Measurements from ENCODE around the gene TRAF2. TPM values are rescaled to one million over a fixed set of nuclear protein-coding genes. Genes with fewer than 3 reads are reported as not detected.
A peak's percentile ranks its signal among the peaks of the same experiment; 100 is the strongest.

Gene TRAF2
- polyA plus RNA-seq, 2 of the 4 experiments (the other 2 are of a cell fraction) = 23.8 to 39.5 TPM

DNA sequence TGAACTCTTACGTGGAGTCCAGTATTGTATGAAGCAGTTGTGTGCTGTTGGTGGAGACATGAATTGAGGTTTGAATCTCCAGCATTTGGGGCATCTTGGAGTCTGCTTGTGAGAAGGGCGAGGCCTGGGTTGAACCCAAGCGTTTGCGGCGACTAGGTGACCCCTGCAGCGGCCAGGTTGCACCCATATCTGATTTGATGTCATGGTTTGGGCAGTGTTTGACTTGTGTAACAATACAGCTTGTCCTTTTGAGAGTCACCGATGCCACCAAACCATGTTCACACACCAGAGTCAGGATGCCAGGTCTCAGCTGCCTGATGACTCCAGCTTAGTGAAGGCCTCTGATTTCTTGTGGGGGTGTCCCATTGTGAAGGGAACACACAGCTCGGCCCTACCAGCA, 2.1 kb downstream of the TRAF2 start (continued):
- no peak for TF ChIP-seq JUN (IDR thresholded peaks at IDR 0.05)
- no peak for TF ChIP-seq CHD2 (IDR thresholded peaks at IDR 0.05; ENCODE audit: low read length, partially characterized antibody)
- TF ChIP-seq NFE2L2 (conservative IDR thresholded peaks at IDR 0.05; ENCODE audit: low read length) = no peak
- TF ChIP-seq, protein P1, sequence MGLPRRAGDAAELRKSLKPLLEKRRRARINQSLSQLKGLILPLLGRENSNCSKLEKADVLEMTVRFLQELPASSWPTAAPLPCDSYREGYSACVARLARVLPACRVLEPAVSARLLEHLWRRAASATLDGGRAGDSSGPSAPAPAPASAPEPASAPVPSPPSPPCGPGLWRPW (IDR thresholded peaks at IDR 0.05) = no peak
- no peak for TF ChIP-seq RAD21 (conservative IDR thresholded peaks at IDR 0.05 in 1 of 2, IDR thresholded peaks at IDR 0.05 in 1 of 2)
- no peak for TF ChIP-seq MAZ (IDR thresholded peaks at IDR 0.05; ENCODE audit: borderline replicate concordance, low read depth, low read length)
- TF ChIP-seq ZSCAN20 (CRISPR knock-in tag; IDR thresholded peaks at IDR 0.05) = no peak
- TF ChIP-seq, protein P2, sequence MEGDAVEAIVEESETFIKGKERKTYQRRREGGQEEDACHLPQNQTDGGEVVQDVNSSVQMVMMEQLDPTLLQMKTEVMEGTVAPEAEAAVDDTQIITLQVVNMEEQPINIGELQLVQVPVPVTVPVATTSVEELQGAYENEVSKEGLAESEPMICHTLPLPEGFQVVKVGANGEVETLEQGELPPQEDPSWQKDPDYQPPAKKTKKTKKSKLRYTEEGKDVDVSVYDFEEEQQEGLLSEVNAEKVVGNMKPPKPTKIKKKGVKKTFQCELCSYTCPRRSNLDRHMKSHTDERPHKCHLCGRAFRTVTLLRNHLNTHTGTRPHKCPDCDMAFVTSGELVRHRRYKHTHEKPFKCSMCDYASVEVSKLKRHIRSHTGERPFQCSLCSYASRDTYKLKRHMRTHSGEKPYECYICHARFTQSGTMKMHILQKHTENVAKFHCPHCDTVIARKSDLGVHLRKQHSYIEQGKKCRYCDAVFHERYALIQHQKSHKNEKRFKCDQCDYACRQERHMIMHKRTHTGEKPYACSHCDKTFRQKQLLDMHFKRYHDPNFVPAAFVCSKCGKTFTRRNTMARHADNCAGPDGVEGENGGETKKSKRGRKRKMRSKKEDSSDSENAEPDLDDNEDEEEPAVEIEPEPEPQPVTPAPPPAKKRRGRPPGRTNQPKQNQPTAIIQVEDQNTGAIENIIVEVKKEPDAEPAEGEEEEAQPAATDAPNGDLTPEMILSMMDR (IDR thresholded peaks at IDR 0.05) = no peak

DNA sequence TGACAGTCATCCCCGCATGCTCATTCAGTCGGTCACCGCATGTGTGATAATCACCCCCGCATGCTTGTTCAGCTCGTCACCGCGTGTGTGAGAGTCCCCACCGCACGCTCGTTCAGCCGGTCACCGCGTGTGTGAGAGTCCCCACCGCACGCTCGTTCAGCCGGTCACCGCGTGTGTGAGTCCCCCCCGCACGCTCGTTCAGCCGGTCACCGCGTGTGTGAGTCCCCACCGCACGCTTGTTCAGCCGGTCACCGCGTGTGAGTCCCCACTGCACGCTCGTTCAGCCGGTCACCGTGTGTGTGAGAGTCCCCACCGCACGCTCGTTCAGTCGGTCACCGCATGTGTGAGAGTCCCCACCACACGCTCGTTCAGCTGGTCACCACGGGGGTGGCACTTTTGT, 3.5 kb downstream of the TRAF2 start:
- DNase-seq (ENCODE audit: low read depth in 1 of 2, low spot score in 1 of 2) = no peak
- Histone ChIP-seq H3K4me3 (no peak overlapping the region), H3K27ac (0 out of 6 replicates have a peak overlapping the region, but pooled peaks of 1 of the 2 experiments have one; percentile 34), H3K9me3 (no peaks in the 10 kb centered on the region), H3K4me1 (peaks cover 23% of the 10 kb centered on the region), H3K4me2 (no peak overlapping the region)
- ATAC-seq = no peak
- no peak for TF ChIP-seq FOSL2 (IDR thresholded peaks at IDR 0.05)
- TF ChIP-seq FOSL2 (CRISPR knock-in tag; IDR thresholded peaks at IDR 0.05) = no peak
- TF ChIP-seq, protein P3, sequence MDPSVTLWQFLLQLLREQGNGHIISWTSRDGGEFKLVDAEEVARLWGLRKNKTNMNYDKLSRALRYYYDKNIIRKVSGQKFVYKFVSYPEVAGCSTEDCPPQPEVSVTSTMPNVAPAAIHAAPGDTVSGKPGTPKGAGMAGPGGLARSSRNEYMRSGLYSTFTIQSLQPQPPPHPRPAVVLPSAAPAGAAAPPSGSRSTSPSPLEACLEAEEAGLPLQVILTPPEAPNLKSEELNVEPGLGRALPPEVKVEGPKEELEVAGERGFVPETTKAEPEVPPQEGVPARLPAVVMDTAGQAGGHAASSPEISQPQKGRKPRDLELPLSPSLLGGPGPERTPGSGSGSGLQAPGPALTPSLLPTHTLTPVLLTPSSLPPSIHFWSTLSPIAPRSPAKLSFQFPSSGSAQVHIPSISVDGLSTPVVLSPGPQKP (IDR thresholded peaks at IDR 0.05; ENCODE audit: low read depth, low read length) = no peak
- TF ChIP-seq TP53 (CRISPR knock-in tag; IDR thresholded peaks at IDR 0.05) = no peak
- TF ChIP-seq, protein P4, sequence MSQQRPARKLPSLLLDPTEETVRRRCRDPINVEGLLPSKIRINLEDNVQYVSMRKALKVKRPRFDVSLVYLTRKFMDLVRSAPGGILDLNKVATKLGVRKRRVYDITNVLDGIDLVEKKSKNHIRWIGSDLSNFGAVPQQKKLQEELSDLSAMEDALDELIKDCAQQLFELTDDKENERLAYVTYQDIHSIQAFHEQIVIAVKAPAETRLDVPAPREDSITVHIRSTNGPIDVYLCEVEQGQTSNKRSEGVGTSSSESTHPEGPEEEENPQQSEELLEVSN (IDR thresholded peaks at IDR 0.05; ENCODE audit: borderline replicate concordance, low read depth) = no peak
- TF ChIP-seq, protein P5, sequence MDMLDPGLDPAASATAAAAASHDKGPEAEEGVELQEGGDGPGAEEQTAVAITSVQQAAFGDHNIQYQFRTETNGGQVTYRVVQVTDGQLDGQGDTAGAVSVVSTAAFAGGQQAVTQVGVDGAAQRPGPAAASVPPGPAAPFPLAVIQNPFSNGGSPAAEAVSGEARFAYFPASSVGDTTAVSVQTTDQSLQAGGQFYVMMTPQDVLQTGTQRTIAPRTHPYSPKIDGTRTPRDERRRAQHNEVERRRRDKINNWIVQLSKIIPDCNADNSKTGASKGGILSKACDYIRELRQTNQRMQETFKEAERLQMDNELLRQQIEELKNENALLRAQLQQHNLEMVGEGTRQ (IDR thresholded peaks at IDR 0.05) = no peak
- no peak for TF ChIP-seq ESRRA (IDR thresholded peaks at IDR 0.05; ENCODE audit: borderline replicate concordance, low read length)
- TF ChIP-seq FOSB (CRISPR knock-in tag; IDR thresholded peaks at IDR 0.05) = no peak
- no peak for TF ChIP-seq SMC3 (IDR thresholded peaks at IDR 0.05)
- TF ChIP-seq KDM5A (IDR thresholded peaks at IDR 0.05) = no peak
- TF ChIP-seq RARB (CRISPR knock-in tag; IDR thresholded peaks at IDR 0.05) = no peak
- no peak for TF ChIP-seq CBX2 (IDR thresholded peaks at IDR 0.05; ENCODE audit: borderline replicate concordance, low read depth)
- TF ChIP-seq JUN (IDR thresholded peaks at IDR 0.05) = no peak
- TF ChIP-seq, protein P6, sequence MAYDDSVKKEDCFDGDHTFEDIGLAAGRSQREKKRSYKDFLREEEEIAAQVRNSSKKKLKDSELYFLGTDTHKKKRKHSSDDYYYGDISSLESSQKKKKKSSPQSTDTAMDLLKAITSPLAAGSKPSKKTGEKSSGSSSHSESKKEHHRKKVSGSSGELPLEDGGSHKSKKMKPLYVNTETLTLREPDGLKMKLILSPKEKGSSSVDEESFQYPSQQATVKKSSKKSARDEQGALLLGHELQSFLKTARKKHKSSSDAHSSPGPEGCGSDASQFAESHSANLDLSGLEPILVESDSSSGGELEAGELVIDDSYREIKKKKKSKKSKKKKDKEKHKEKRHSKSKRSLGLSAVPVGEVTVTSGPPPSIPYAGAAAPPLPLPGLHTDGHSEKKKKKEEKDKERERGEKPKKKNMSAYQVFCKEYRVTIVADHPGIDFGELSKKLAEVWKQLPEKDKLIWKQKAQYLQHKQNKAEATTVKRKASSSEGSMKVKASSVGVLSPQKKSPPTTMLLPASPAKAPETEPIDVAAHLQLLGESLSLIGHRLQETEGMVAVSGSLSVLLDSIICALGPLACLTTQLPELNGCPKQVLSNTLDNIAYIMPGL (CRISPR knock-in tag; IDR thresholded peaks at IDR 0.05; ENCODE audit: borderline replicate concordance) = no peak
- FAIRE-seq = no peak
- POLR2A ChIA-PET = no interaction called here
- 97% methylated on average over 41 of the region's 42 CpGs for WGBS (ENCODE audit: missing lambda C conversion rate)
- CTCF ChIA-PET = interaction anchor here (1.2 to 14.7 kb wide), 3 partner anchors 11 to 157 kb away, joined by 3 to 139 read pairs (median 4); no protein-coding TSS in a partner anchor
